Gastrocnemius medialis (tissue), 4 donors: ENCODE results near the gene ZMYND11. TPM values are rescaled to one million over a fixed set of nuclear protein-coding genes. Genes with fewer than 3 reads are reported as not detected.

ENCODE experiments used
- ATAC-seq, 2 donors: fragments of 150-250 bp; one replicate each; pipeline ENCODE4 v1.9.1; 2016
- DNase-seq, 2 donors: peaks; one replicate each; pipeline ENCODE4 v3.0.0-alpha.2; 2019
- H3K27ac ChIP-seq, 4 donors: fragments of 200-600 bp; sonication (generic); 1 replicate in 1 of 4; 2 replicates in 3 of 4; pipeline ENCODE4 v1.5.1; 2016 to 2018; ENCODE audit warnings: mild to moderate bottlenecking in 2 of 4, moderate library complexity in 1 of 4
- H3K27me3 ChIP-seq, 3 donors: fragments of 200-600 bp; sonication (generic) in 2 of 3; 1 replicate in 1 of 3; 2 replicates in 2 of 3; pipeline versions ENCODE4 v1.5.1 to v1.6.0; 2016 to 2019; ENCODE audit warnings: mild to moderate bottlenecking in 1 of 3, moderate library complexity in 1 of 3
- H3K36me3 ChIP-seq, 2 donors: fragments of 200-600 bp; sonication (generic) in 1 of 2; one replicate each; pipeline ENCODE4 v1.5.1; 2017 to 2018
- H3K4me1 ChIP-seq, 2 donors: fragments of 200-600 bp; sonication (generic) in 1 of 2; one replicate each; pipeline ENCODE4 v1.5.1; 2016 to 2017; ENCODE audit warnings: mild to moderate bottlenecking in 2 of 2
- H3K4me3 ChIP-seq, 4 donors: fragments of 200-600 bp; sonication (generic) in 3 of 4; 1 replicate in 1 of 4; 2 replicates in 3 of 4; pipeline ENCODE4 v1.5.1; 2016 to 2019; ENCODE audit warnings: mild to moderate bottlenecking in 2 of 4
- H3K9me3 ChIP-seq, 3 donors: fragments of 200-600 bp; sonication (generic) in 2 of 3; 1 replicate in 1 of 3; 2 replicates in 2 of 3; pipeline ENCODE4 v1.5.1; 2016 to 2019
- POLR2A ChIP-seq, 2 donors: fragments of 450-650 bp; IDR thresholded peaks; one replicate each; pipeline ENCODE4 v1.6.1; 2017; ENCODE audit warnings: antibody characterized with exemption in 2 of 2, mild to moderate bottlenecking in 2 of 2, moderate library complexity in 2 of 2
- in situ Hi-C, 4 donors: fragments of 200-750 bp; cut with MboI; loops; one replicate each; pipeline versions ENCODE4 v1.15.0 to v1.8.0; 2017; ENCODE audit warnings: low sequenced_read_pairs in 4 of 4
- intact Hi-C: fragments of 100-400 bp; cut with DNase I; formaldehyde crosslinking; loops from one replicate; pipeline ENCODE4 v1.15.1; 2023; ENCODE audit warnings: low total_unique reads
- total RNA-seq, 4 donors: library from RNA; depleted of rRNA; stranded (reverse); fragments of >200 nt; gene quantifications; one replicate each; pipeline versions ENCODE4 v1.1.0 to v1.2.3, GENCODE V29; 2016
- TF ChIP-seq, protein P1 (sequence below), 5 experiments: fragments of 450-650 bp in 3 of 5; fragments of 200-600 bp in 2 of 5; sonication (generic) in 2 of 5; IDR thresholded peaks in 4 of 5; conservative IDR thresholded peaks in 1 of 5; 1 replicate in 4 of 5; 2 replicates in 1 of 5; pipeline ENCODE4 v1.5.1; 2016 to 2019; ENCODE audit warnings: antibody characterized with exemption in 5 of 5, mild to moderate bottlenecking in 3 of 5, moderate library complexity in 3 of 5

ZMYND11 gene
- total RNA-seq, 4 donors from 2014 or later = 58.3 to 78.0 (median 65.2) TPM

DNA sequence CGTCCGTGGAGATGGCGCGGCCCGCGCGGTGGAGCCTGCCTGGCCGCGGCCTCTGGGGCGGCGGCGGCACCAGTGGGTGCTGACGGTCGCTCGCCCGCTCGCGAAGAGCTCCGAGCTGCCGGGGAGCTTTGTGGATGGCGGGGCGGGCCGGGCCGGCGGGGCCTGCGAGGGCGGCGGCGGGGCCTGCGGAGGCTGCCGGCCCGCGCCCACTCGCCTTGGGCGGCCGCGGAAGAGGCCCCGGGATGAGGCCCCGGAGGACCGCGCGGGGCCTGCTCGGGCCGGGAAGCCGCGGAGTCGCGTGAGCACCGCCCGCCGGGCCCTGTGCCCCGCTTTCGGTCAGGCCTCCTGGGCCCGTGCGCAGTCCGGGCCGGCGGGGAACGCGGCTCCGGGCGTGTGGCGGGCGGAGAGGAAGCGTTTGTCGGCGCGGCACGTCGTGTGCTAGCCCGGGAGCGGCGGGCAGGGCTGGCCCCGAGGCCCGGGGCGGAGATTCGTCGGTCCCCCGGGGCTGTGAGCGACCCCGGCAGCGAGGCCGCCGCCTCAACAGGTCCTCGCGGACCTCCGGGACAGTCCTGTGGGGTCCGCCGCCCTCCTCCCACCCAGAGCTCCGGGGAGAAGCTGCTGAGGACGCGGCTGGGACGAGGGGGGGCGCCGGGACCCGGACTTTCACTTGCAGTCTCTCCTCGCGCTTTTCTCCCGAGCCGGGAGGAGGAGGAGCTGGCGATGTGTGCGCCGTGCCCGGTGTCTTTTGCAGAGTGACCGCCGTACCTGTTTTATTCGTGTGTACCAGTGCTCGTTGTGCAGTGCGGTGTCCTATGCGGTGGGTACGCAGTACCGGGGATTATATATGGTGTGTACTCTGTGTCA is 578 bp downstream of the ZMYND11 start:
- Histone ChIP-seq H3K9me3 (no peaks in the 10 kb centered on the region), H3K27ac (peak overlapping the region; percentile 84 to 97 (median 90)), H3K4me3 (peak overlapping the region; percentile 68 to 82 (median 76)), H3K36me3 (no peaks in the 10 kb centered on the region), H3K4me1 (peaks cover 55 to 59% of the 10 kb centered on the region in 2 donors), H3K27me3 (no peaks in the 10 kb centered on the region)
- DNase-seq (peak; percentile 45 to 66), ATAC-seq (peak; percentile 56 to 58)
- TF ChIP-seq, protein P1, sequence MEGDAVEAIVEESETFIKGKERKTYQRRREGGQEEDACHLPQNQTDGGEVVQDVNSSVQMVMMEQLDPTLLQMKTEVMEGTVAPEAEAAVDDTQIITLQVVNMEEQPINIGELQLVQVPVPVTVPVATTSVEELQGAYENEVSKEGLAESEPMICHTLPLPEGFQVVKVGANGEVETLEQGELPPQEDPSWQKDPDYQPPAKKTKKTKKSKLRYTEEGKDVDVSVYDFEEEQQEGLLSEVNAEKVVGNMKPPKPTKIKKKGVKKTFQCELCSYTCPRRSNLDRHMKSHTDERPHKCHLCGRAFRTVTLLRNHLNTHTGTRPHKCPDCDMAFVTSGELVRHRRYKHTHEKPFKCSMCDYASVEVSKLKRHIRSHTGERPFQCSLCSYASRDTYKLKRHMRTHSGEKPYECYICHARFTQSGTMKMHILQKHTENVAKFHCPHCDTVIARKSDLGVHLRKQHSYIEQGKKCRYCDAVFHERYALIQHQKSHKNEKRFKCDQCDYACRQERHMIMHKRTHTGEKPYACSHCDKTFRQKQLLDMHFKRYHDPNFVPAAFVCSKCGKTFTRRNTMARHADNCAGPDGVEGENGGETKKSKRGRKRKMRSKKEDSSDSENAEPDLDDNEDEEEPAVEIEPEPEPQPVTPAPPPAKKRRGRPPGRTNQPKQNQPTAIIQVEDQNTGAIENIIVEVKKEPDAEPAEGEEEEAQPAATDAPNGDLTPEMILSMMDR (IDR thresholded peaks at IDR 0.05 in 4 of 5, conservative IDR thresholded peaks at IDR 0.05 in 1 of 5) = peak in 1 of 5 experiments; percentile 0
- TF ChIP-seq POLR2A (IDR thresholded peaks at IDR 0.05) = peak; percentile 54 to 57
- intact Hi-C loops (no loop called here), in situ Hi-C loops (no loop called here)

- in situ Hi-C loops = no loop called here
- no peak for DNase-seq
- H3K4me3 ChIP-seq = peak overlapping the region; percentile 59 to 82 (median 70)
- intact Hi-C loops = no loop called here
- TF ChIP-seq, protein P1 (IDR thresholded peaks at IDR 0.05 in 4 of 5, conservative IDR thresholded peaks at IDR 0.05 in 1 of 5) = no peak
- no peak for TF ChIP-seq POLR2A (IDR thresholded peaks at IDR 0.05)
- no peaks in the 10 kb centered on the region for H3K36me3 ChIP-seq
- ATAC-seq = peak in 1 of 2 donors; percentile 8
- no peaks in the 10 kb centered on the region for H3K9me3 ChIP-seq
- H3K4me1 ChIP-seq = peaks cover 61 to 64% of the 10 kb centered on the region in 2 donors
- peak overlapping the region; percentile 84 to 97 (median 90) for H3K27ac ChIP-seq
- no peaks in the 10 kb centered on the region for H3K27me3 ChIP-seq
Measured at GRCh38 chr10:136465-136762, 1.2 kb downstream of the ZMYND11 start.

GRCh38 chr10:137031-137430 is 1.8 kb downstream of the ZMYND11 start:
- intact Hi-C loops = no loop called here
- H3K36me3 ChIP-seq = no peaks in the 10 kb centered on the region
- peaks cover 61 to 65% of the 10 kb centered on the region in 2 donors for H3K4me1 ChIP-seq
- ATAC-seq = no peak
- TF ChIP-seq, protein P1 (IDR thresholded peaks at IDR 0.05 in 4 of 5, conservative IDR thresholded peaks at IDR 0.05 in 1 of 5) = peak in 4 of 5 experiments; percentile 20 to 37 (median 30)
- TF ChIP-seq POLR2A (IDR thresholded peaks at IDR 0.05) = no peak
- peak overlapping the region in 3 of 4 donors; percentile 68 to 82 (median 72) for H3K4me3 ChIP-seq
- no peaks in the 10 kb centered on the region for H3K9me3 ChIP-seq
- H3K27ac ChIP-seq = peak overlapping the region in 2 of 4 donors; percentile 86 to 97
- in situ Hi-C loops = no loop called here
- DNase-seq = no peak
- H3K27me3 ChIP-seq = no peaks in the 10 kb centered on the region

GRCh38 chr10:137606-138005 is 2.4 kb downstream of the ZMYND11 start:
- no peaks in the 10 kb centered on the region for H3K9me3 ChIP-seq
- in situ Hi-C loops = no loop called here
- no peak for ATAC-seq
- intact Hi-C loops = no loop called here
- peak overlapping the region in 1 of 4 donors; percentile 86 for H3K27ac ChIP-seq
- no peak overlapping the region for H3K4me3 ChIP-seq
- no peak for DNase-seq
- no peaks in the 10 kb centered on the region for H3K36me3 ChIP-seq
- no peak for TF ChIP-seq POLR2A (IDR thresholded peaks at IDR 0.05)
- TF ChIP-seq, protein P1 (IDR thresholded peaks at IDR 0.05 in 4 of 5, conservative IDR thresholded peaks at IDR 0.05 in 1 of 5) = no peak
- no peaks in the 10 kb centered on the region for H3K27me3 ChIP-seq
- peaks cover 57 to 62% of the 10 kb centered on the region in 2 donors for H3K4me1 ChIP-seq
